GM19452 (cell line): Measurements from ENCODE around the gene PPT1.

Experiments used
- ATAC-seq: cut with Tn5 transposase; IDR thresholded peaks from one replicate; pipeline ENCODE4 v1.9.1; 2021; ENCODE audit not compliant: unreplicated experiment

PPT1 gene

DNA sequence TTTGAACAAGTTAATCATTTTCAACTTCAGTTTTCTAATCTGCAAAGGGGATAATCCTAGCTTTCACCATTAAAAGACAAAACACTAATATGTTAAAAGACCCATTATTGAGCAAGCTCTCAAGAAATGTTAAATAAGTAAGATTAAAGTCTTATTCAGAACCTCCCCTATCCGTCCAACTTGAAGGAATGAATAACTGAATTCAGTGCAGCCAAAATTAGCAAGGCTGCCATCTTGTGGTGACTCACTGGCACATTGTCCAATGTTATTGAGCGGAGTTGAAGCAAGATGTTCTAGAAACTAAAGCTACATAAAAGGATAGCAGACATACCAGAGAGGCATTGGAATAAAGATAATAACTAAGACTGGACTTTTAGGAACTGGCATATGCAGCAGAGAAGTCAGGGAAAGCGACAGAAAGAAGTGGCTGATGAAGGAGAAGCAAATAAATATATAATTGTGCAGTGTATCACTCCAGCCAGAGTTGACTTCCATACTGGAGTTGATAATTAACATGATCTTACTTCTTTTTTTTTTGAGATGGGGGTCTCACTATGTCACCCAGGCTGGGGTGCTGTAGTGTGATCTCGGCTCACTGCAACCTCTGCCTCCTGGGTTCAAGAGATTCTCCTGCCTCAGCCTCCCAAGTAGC, 64.7 kb downstream of the PPT1 start:
- ATAC-seq, result no peak

DNA sequence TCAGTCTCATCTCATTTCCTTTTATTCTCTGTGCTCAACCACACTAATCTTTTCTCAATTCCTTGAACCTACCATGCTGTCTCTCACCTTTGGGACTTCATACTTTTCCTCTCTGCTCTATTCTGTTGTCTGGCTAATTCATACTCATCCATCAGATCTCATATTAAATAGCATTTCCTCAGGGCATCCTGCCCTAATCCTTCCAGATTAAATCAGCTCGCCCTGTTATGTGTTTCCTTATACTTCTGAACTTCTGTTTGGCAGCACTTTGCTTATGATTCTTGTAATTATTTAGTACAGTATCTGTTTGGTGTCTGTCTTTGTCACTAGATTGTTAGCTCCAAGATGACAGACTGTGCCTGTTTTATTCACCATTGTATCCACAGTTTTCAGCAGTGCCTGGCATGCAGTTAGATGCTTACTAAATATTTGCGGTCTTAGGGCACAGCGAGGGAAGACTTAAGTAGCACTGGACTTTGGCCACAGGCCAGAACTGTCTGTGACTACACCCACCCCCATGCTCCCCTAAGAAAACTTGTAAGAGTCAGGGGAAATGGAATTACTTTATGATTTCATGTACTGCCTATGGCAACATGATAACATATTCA, 66.4 kb downstream of the PPT1 start:
- no peak for ATAC-seq

DNA sequence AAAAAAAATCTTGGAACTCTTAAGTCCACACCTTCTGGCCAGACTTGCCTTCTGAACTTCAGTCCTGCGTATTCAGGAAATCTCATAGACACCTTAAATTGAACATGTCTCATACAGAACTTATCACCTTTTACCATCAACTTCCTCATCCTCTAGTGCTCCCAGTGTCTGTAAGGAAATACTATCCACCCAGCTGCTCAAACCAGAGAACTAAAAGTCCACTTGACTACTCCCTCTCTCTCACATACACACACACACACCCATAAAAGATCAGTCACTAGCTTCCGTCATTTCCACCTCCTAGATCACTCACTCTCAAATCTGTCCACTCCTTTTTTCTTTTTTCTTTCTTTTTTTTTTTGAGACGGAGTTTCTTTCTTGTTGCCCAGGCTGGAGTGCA, 67.4 kb downstream of the PPT1 start:
- no peak for ATAC-seq

DNA sequence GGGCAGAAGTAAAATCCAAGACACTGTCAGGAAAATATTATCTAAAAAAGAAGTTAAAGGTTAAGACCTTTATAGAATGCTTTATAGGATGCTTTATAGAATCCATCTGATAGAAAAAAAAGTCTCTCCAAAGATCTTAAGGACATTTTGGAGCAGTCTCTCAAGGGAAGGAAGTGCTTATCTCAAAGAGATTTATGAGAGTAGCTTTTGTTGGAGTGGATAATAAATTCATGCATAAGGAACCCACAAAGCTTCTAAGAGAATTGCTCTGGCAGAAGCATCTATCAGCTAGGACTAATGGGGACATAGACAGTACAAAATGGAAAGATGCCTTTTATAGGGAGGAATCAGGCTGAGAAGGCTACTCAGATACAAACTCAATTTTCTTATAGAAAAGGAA, 69.4 kb downstream of the PPT1 start:
- no peak for ATAC-seq

GRCh38 chr1:40024671-40025070, 72.4 kb downstream of the PPT1 start:
- ATAC-seq, result no peak

DNA sequence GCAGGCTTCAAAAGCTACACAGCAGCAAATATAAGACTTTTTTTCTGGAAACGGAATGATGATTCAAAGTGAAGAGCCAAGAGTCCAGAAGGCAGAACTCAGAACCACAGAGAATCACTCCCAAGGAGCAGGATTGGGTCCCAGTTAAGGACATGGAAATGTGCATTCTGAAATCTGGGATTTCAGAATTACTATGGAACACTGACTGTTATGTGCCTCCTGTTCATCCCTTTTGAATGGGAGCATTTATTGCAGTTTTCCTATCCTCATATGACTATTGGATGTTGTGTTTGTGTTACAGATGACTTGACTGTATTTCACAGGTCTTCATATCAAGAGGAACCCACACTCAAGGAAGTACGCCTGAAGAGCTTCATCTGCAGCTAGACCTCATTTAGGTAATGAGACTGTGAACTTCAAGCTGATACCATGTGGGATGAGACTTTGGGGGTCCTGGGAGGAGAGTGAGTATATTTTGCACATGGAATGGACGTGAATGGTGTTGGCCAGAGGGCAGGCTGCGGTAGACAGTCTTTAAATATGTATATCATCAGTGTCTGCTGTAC, 73.6 kb downstream of the PPT1 start:
- no peak for ATAC-seq
